Astrocyte of the cerebellum (primary cell): ENCODE measurements around the gene SLIT3.

Experiments
- DNase-seq: peaks from one replicate; pipeline ENCODE4 v3.0.0-alpha.2; 2011; ENCODE audit warnings: low read depth
- H3K4me3 ChIP-seq: 2 replicates; pipeline ENCODE4 v1.5.1; 2011; ENCODE audit warnings: mild to moderate bottlenecking, low read depth, low read length, moderate library complexity
- in situ Hi-C: cut with HindIII; loops from 2 replicates; pipeline ENCODE4 v1.10.0; 2017; ENCODE audit warnings: low sequenced_read_pairs
- TF ChIP-seq, protein P1 (sequence below): IDR thresholded peaks from 2 replicates; pipeline ENCODE4 v1.5.1; 2012; ENCODE audit warnings: low read length, low read depth, moderate library complexity, mild to moderate bottlenecking; ENCODE audit errors: missing control alignments

Gene SLIT3

GRCh38 chr5:168613996-168614395 is 686.9 kb downstream of the SLIT3 start:
- DNase-seq: no peak
- in situ Hi-C loops: no loop called here
- TF ChIP-seq, protein P1, sequence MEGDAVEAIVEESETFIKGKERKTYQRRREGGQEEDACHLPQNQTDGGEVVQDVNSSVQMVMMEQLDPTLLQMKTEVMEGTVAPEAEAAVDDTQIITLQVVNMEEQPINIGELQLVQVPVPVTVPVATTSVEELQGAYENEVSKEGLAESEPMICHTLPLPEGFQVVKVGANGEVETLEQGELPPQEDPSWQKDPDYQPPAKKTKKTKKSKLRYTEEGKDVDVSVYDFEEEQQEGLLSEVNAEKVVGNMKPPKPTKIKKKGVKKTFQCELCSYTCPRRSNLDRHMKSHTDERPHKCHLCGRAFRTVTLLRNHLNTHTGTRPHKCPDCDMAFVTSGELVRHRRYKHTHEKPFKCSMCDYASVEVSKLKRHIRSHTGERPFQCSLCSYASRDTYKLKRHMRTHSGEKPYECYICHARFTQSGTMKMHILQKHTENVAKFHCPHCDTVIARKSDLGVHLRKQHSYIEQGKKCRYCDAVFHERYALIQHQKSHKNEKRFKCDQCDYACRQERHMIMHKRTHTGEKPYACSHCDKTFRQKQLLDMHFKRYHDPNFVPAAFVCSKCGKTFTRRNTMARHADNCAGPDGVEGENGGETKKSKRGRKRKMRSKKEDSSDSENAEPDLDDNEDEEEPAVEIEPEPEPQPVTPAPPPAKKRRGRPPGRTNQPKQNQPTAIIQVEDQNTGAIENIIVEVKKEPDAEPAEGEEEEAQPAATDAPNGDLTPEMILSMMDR: no peak
- no peak overlapping the region for H3K4me3 ChIP-seq

- no peak overlapping the region for H3K4me3 ChIP-seq
- TF ChIP-seq, protein P1: no peak
- DNase-seq: no peak
- in situ Hi-C loops: no loop called here
These were observed 687.5 kb downstream of the SLIT3 start for GRCh38 chr5:168613396-168613795.

DNA sequence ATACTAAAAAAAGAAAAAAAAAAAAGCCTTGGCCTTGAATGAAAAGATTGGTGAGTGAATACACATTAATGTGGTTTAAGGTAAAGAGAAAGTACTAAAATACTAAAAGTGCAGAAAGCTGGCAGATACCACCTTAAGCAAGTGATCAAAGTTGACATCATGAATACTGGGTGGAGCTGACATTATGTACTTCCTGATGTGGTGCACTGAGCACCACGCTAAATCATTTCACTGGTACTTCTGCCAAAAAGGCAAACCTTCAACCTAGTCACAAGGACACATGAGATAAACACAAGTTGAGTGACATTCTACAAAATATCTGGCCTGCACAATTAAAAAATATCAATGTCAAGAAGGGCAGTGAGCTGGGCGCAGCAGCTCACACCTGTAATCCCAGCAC is 687.9 kb downstream of the SLIT3 start:
- H3K4me3 ChIP-seq: no peak overlapping the region
- no peak for DNase-seq
- in situ Hi-C loops: no loop called here
- TF ChIP-seq, protein P1: no peak

DNA sequence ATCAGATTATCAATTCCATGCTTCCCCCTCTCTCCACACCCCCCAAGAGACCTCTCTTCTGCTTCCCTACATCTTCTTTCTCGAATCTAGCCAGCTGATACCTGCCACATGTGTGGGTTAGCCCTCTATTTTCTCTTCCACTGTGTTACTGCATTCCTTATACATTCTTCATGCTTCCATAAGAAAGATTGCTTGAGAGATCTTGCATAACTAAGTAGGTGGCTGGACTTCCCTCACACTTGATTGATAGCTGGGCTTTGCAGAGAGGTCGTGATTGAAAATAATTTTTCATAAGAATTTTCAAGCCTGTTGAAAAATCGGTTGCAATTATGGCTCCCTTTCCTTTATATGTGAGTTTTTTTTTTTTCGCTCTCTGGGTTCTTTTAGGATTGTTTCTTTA is 688.8 kb downstream of the SLIT3 start:
- in situ Hi-C loops: no loop called here

More for the DNA sequence above, 688.8 kb downstream of the SLIT3 start:
- TF ChIP-seq, protein P1: no peak
- no peak for DNase-seq
- no peak overlapping the region for H3K4me3 ChIP-seq
